GM18909 (cell line): ENCODE data around the gene RBFOX1.

Source experiments
- ATAC-seq: cut with Tn5 transposase; IDR thresholded peaks from one replicate; pipeline ENCODE4 v1.9.1; 2021; ENCODE audit warnings: mild to moderate bottlenecking; ENCODE audit not compliant: unreplicated experiment, poor library complexity

Gene RBFOX1

DNA sequence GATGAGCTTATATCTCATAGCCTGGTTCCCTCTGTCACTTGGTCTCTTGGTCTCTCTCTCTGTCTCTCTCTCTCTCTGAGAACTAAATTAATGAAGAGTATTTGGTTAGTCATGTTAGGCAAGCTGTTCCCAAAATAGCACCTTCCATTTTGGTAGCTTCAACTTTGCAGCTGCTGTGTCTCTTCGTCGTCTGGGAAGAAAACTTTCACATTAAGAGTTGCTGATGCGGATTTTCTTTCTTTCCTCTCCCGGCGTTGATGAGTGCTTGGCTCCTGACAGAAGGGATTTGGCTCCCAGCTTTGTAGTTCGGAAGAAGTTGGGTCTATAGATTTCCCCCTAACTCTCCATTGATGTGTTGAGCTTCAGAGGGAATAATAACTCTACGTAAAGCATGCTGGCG, at the start of gene RBFOX1:
Gene RBFOX1, plus strand, starts transcription at position 235 of the 400 bp plus-strand sequence.
- no peak for ATAC-seq

DNA sequence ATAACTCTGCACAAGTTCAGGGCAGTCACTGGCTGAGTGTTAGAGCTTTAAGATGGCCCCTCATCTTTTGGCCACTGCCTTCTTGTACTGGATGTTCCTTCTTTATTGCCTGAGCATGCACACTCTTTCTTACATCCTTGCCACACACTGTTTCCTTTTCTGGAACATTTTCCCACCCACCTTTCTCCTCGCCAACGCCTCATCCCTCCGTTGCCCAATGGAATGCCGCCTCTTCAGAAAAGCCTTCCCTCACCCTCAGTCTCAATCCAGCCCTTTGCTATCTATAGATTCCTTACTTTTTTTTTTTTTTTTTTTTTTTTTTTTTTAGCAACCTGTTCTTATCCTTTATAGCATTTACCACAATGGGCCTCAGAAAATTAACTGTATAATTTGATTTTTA, 47.9 kb upstream of the RBFOX1 start:
- no peak for ATAC-seq

DNA sequence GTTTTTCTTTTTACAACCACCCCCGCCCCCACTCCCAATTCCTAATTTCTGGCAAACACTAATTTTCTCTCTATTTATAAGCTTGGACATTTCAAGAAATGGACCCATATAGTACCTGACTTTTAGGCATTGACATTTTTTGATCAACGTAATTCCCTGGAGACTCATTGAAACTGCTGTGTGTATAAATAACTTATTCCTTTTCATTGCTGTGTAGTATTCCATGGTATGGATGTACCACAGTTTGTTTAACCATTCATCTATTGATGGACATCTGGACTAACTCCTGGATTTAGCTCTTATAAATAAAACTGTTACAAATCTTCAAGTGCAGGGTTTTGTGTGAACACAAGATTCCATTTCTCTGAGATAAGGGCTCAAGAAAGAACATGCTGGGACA, 47.1 kb upstream of the RBFOX1 start:
- no peak for ATAC-seq

GRCh38 chr16:7289299-7289698, 43.3 kb upstream of the RBFOX1 start:
- no peak for ATAC-seq

- no peak for ATAC-seq
Observed at GRCh38 chr16:7290682-7291081, 42.0 kb upstream of the RBFOX1 start.

DNA sequence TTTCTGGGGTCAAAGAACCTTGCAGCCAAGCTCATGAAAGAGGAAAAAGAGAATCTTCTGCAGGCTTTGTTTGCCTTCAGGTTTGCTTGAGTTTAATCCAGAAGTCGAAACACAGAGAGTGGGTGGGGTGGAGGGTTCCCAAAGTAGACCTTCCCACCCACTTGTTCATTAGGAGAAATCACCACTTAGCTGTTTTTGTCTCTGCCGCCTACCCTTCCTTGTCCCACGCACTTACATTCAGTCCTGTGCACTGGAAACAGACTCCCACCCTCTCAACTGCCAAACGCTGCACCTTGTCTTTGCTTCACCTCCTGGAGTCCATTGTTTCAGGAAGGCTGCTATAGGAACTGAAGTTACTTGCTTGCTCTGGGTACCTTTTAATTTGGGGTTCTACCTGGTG, 38.6 kb upstream of the RBFOX1 start:
- no peak for ATAC-seq

GRCh38 chr16:7303052-7303610, 29.5 kb upstream of the RBFOX1 start:
- no peak for ATAC-seq

DNA sequence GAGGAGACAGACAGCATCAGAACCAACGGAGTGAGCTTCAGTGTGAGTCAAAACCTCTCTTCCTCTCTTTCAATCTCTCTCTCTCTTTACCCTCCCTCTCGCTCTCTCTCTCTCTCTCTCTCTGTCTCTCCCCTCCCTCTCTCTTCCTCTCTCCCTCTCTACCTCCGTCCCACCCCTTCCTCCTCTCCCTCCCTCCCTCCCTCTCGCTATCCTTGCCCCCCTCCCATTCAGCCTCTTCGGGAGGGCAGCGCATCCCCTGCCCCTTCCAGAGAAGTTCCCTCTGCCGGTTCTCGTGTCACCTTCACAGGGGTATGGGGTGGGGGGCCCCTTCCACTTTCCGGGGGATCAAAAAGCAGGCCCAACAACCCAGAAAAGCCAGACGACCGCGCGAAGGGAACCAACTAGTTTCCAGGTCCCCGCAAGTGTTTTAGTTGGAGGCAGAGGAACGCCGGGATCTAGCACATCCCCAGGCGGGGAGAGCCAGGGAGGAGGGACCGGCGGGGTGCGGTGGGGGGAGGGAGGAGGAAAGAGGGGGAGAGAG, 28.9 kb upstream of the RBFOX1 start:
- ATAC-seq = no peak

DNA sequence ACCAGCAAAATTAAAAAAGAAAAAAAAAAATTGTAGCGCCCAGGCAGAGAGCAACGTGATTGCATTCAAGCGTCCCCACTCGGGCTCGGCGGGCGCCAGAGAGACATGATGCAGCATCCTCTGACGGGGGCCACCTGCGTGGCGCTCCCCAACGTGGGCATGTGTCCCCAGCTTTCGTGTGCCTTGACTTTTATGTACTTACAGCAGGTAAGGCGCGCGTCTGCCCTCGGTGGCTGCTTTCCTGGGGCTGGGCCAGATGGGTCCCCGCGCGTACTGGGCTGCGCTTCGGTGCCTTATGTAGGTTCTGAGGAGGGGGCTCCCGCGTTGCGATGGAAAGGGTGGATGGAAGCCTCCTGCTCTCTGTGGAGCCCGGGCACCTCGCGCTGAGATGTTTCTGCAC, 28.4 kb upstream of the RBFOX1 start:
- no peak for ATAC-seq

DNA sequence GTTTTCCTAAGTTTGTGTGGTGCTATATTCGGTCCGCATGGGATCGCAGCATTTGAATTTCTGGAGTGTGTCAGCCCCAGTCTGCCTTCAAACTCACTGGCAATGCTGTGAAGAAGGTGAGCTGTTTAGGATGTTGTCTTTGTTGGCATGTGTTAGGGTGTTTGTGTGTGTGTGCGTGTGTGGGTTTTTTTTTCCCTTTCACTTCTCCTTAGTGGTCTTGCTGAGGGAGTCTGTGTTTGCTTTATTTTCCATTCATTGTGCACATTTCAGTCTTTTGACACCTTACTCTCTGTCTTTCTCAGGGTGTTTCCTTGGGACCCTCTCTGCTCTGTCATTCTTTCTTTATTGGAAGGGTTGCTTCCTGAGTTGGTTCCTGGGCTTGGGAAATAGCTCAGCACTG, 27.7 kb upstream of the RBFOX1 start:
- ATAC-seq = no peak

GRCh38 chr16:7313170-7313569, 19.5 kb upstream of the RBFOX1 start:
- ATAC-seq = no peak

DNA sequence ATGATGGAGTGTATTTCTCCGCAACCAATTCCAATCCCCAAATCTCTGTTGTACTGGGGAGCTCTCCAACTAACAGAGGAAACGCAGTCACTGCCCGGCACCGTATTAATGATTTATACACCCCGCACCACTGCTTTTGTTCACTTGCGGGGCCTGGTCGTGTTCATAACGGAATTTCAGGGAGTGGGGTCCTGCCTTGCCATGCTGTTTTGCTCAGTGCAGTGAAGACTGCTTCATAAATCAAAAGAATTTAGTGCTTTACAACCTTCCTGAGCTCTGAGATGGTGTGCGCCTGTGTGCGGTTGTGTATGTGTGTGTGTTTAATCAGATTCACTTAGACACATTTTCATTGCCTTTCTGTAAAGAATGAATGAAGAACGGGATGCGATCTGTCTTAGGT, 18.5 kb upstream of the RBFOX1 start:
- ATAC-seq = no peak

- ATAC-seq = no peak
Observed at GRCh38 chr16:7315813-7316212, 16.8 kb upstream of the RBFOX1 start.

DNA sequence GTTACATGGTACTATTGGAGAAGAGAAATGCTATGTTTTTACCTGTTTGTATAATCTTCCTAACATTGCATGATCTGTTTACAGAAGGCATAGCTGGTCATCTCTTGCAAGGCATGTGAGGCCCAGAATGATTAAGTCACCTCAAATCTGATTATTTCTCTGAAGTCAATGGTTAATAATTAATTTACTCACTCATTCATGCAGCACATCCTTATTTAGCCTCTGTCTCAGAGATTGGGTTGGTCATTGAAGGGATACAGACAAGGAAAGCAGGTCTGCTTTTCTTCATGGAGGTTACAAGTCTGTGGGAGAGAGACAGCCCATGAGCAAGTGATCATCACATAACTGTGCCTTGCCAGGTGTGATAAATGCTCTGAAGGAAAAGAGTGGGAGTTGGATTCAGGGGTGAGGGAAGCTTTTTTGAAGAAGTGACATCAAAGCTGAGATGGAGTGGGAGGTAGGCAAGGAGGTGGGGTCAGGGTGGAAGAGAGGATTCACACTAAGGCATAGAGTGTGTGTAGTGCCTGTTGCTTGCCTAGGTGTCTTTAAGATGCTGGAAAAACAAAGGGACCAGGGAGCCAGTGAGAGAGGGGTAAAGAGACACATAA, 16.3 kb upstream of the RBFOX1 start:
- no peak for ATAC-seq

DNA sequence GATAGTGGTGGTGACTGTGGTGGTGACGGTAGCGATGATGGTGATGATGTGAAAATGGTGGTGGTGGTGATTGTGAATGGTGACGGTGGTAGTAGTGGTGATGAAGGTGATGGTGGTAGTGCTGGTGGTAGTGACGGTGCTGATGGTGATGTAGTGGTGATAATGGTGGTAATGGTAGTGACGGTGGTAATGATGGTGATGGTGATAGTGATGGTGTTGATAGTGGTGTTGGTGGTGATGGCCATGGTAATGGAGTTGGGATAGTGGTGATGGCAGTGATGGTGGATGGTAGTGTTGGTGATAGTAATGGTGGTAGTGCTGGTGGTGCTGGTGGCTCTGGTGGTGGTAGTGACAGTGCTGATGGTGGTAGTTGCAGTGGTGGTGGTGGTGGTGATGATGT, 14.7 kb upstream of the RBFOX1 start:
- no peak for ATAC-seq

GRCh38 chr16:7318686-7319085, 14.0 kb upstream of the RBFOX1 start:
- ATAC-seq = no peak

- ATAC-seq = no peak
Observed at GRCh38 chr16:7319514-7319913, 13.1 kb upstream of the RBFOX1 start.

DNA sequence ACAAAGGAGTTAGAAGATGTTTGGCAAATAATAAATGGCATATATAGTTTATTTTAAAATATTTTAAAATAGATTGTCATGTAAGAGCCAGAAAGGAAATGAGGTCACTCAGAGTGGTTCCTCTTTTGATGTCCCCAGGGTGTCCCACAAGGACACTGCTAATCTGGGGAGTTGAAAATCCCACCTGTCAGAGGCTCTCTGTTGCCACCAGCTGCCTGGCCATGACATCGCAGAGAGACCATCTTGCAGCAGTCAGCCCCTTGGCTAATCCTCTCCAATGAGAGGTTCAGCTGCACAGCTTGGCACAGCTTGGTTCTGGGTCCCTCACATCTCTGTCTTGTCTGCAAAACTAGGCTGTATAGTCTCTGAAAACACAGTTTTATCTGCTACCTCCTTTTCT, 11.0 kb upstream of the RBFOX1 start:
- no peak for ATAC-seq

DNA sequence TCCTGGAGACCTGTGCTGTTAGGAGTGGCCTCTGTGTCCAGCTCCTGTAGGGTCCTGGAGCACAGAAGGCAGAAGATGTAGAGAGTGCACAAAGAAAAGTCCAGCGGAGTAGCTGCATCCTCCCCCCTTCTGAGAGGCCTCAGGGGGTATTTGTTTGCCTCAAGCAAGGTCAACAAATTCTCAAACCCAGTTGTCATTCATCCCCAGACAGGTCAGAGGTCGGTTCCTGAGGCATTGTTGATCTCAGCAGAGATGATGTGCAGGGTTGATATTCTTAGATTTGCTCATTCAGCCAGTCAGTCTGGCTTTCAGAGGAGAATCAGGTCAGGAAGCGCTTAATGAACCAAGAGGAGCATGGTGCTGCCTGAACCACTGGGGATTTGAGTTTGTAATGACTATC, 8.3 kb upstream of the RBFOX1 start:
- no peak for ATAC-seq

DNA sequence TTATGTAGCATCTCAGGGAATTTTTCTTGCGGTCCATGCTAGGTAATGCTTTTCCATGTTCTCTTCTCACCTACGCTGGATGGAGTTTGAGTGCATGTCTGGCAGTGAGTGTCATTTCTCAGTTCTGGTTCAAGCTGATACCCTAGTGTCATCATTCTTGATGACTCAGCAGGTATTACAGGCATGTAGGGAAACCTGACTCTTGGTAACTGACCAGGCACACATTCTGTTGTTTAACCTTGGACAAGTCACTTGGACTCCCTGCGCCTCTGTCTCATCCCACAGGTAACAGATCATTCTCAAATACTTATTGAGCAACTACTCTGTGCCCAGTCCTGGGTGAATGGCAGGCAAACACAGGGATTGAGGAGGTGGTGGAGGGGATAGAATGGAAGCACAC, 6.8 kb upstream of the RBFOX1 start:
- no peak for ATAC-seq

DNA sequence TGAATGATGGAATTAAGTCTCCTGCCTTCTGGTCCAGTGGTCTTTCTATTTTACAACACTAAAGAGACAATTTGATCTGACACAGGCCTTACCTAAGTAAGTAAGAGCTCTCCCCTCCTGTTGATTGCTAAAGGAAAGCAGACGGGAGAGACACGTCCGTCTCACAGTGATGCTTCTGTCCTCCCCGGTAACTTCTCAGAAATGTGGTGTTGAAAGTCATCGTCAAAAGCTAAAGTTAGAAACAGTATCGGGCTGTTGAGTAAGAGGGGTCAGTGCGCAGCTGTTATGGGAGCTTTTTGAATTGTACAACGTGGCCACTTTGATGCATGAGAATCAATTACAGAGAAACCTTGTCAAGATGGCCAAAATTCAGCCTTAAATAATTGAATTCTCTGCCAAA, 1.9 kb upstream of the RBFOX1 start:
- ATAC-seq = no peak

GRCh38 chr16:7331997-7332396, 648 bp upstream of the RBFOX1 start:
- no peak for ATAC-seq
